HepG2 (cell line): Measurements from ENCODE around the gene NHSL1. TPM values are rescaled to one million over a fixed set of nuclear protein-coding genes. Genes with fewer than 3 reads are reported as not detected.

Experiments used
- MAFG ChIP-seq: sonication (generic); formaldehyde crosslinking; IDR thresholded peaks from 2 replicates; pipeline ENCODE4 v1.5.1; 2020; ENCODE audit warnings: mild to moderate bottlenecking, missing genetic modification reagents
- MEIS1 ChIP-seq: sonication (generic); formaldehyde crosslinking; IDR thresholded peaks from 2 replicates; pipeline ENCODE4 v1.9.0; 2021; ENCODE audit warnings: mild to moderate bottlenecking, missing genetic modification reagents, moderate library complexity, borderline replicate concordance
- MIXL1 ChIP-seq: IDR thresholded peaks from 2 replicates; pipeline ENCODE4 v1.6.1; 2016
- NONO ChIP-seq, 2 experiments: fragments of 450-650 bp in 1 of 2; sonication (generic) in 1 of 2; formaldehyde crosslinking in 1 of 2; IDR thresholded peaks in 1 of 2; conservative IDR thresholded peaks in 1 of 2; 2 replicates each; pipeline versions ENCODE4 v1.6.1 to v1.8.0; 2017 to 2022; ENCODE audit warnings: mild to moderate bottlenecking in 1 of 2, missing genetic modification reagents in 1 of 2, moderate library complexity in 1 of 2
- POGZ ChIP-seq: sonication (generic); formaldehyde crosslinking; IDR thresholded peaks from 2 replicates; pipeline ENCODE4 v1.4.0; 2020; ENCODE audit warnings: mild to moderate bottlenecking, missing genetic modification reagents
- POLR2A ChIP-seq, 2 experiments: IDR thresholded peaks; 2 replicates each; pipeline ENCODE4 v1.6.1; 2011; ENCODE audit warnings: low read depth in 2 of 2, low read length in 2 of 2, mild to moderate bottlenecking in 1 of 2, moderate library complexity in 1 of 2; ENCODE audit not compliant: insufficient read depth in 1 of 2
- RAD21 ChIP-seq: fragments of 450-650 bp; formaldehyde crosslinking; IDR thresholded peaks from 2 replicates; pipeline ENCODE4 v1.5.0; 2020; ENCODE audit warnings: mild to moderate bottlenecking
- RXRA ChIP-seq: sonication (generic); formaldehyde crosslinking; IDR thresholded peaks from 2 replicates; pipeline ENCODE4 v1.5.1; 2020; ENCODE audit warnings: missing genetic modification reagents
- SIX1 ChIP-seq: sonication (generic); formaldehyde crosslinking; IDR thresholded peaks from 2 replicates; pipeline ENCODE4 v1.4.0; 2020; ENCODE audit warnings: missing genetic modification reagents, borderline replicate concordance
- U2AF1 ChIP-seq: fragments of 200-400 bp; formaldehyde crosslinking; optimal IDR thresholded peaks from 2 replicates; pipeline ENCODE3; 2017; ENCODE audit warnings: mild to moderate bottlenecking, low read depth, low read length
- ZC3H4 ChIP-seq: sonication (generic); formaldehyde crosslinking; IDR thresholded peaks from 2 replicates; pipeline ENCODE4 v1.4.0; 2020; ENCODE audit warnings: missing genetic modification reagents, borderline replicate concordance
- polyA plus RNA-seq, 8 experiments: library from polyadenylated mRNA; depleted of rRNA in 3 of 8; stranded (reverse) in 7 of 8; unstranded in 1 of 8; fragments of >200 nt; fragmentation: Illumina TruSeq in 4 of 8; extraction: Trizol in 4 of 8; gene quantifications; 2 replicates each; pipeline versions ENCODE4 v1.2.1 to v1.2.3, GENCODE V29; 2011 to 2016; ENCODE audit warnings: low read depth in 4 of 8, missing spikeins in 1 of 8, mixed read lengths in 1 of 8; ENCODE audit not compliant: insufficient read depth in 1 of 8
- total RNA-seq, 5 experiments: library from RNA; depleted of rRNA; stranded (reverse); fragments of >200 nt; fragmentation: Illumina TruSeq; extraction: Trizol; gene quantifications; 2 replicates each; pipeline ENCODE4 v1.2.3, GENCODE V29; 2016; ENCODE audit warnings: low read depth in 1 of 5
- TF ChIP-seq, protein P1 (sequence below): IDR thresholded peaks from 2 replicates; pipeline ENCODE4 v1.6.1; 2016; ENCODE audit warnings: mild to moderate bottlenecking
- TF ChIP-seq, protein P2 (sequence below): sonication (generic); formaldehyde crosslinking; IDR thresholded peaks from 2 replicates; pipeline ENCODE4 v1.5.0; 2020; ENCODE audit warnings: missing genetic modification reagents, mild to moderate bottlenecking, borderline replicate concordance
- TF ChIP-seq, protein P3 (sequence below): sonication (generic); formaldehyde crosslinking; IDR thresholded peaks from one replicate; pipeline ENCODE4 v1.5.1; 2020; ENCODE audit warnings: mild to moderate bottlenecking, missing genetic modification reagents; ENCODE audit errors: not compliant biosample characterization

The NHSL1 gene
- total and polyA plus RNA-seq, 2 of the 13 experiments (the other 11 are each of a cell fraction or from before 2014, with no cell fraction given) = 24.9 to 53.6 TPM

DNA sequence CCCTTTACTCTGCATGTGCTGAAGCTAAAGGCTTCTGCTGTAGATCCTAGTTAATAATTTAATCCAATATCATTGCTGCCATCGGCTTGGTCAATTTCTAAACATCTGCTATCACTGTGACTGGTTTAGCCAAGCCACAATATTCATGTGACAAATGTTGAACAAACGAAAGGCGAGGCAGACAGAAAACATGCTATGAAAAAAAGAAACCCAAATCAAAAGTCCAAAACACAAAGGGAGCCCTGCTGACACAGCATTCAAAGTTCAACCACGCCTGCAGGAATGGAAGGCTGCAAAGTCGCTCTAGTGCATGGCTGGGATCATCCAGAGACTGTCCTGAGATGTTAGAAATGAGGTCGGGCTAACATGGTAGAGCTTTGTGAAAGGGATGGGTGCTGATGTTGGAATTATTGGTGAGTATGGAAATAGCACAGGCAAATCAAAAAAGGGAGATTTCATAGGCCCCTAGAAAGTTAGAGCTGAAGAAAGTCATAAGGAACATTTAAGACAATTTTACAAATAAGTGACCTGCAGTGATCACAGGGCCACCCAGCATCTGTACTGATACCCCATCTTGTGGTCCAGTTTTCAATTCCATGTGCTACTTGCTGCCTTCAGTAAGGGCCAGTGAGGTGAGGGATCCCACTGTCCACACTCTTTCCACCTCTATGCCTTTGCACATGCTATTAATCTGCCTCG is 8.8 kb upstream of the NHSL1 start (continued):
- TF ChIP-seq U2AF1 (no peak), POLR2A (IDR thresholded peaks at IDR 0.05; ENCODE audit: insufficient read depth in 1 of 2, low read depth in 2 of 2, low read length in 2 of 2) (0 out of 4 replicates have a peak, but pooled peaks of 1 of the 2 experiments have one; percentile 50), SIX1 (CRISPR knock-in tag) (peak; percentile 41; the same call in 1 of the 2 replicates), ZC3H4 (no peak), RAD21 (0 out of 2 replicates have a peak, but pooled peaks have one; percentile 26), NONO (IDR thresholded peaks at IDR 0.05) (no peak), NONO (CRISPR knock-in tag; conservative IDR thresholded peaks at IDR 0.05) (peak; percentile 60; the same call in 1 of the 2 replicates), MIXL1 (CRISPR knock-in tag) (0 out of 2 replicates have a peak, but pooled peaks have one; percentile 16), POGZ (peak; percentile 68), RXRA (no peak; the same call in 1 of the 2 replicates), MEIS1 (CRISPR knock-in tag) (no peak), MAFG (CRISPR knock-in tag) (peak; percentile 51; the same call in 1 of the 2 replicates)
- TF ChIP-seq, protein P1, sequence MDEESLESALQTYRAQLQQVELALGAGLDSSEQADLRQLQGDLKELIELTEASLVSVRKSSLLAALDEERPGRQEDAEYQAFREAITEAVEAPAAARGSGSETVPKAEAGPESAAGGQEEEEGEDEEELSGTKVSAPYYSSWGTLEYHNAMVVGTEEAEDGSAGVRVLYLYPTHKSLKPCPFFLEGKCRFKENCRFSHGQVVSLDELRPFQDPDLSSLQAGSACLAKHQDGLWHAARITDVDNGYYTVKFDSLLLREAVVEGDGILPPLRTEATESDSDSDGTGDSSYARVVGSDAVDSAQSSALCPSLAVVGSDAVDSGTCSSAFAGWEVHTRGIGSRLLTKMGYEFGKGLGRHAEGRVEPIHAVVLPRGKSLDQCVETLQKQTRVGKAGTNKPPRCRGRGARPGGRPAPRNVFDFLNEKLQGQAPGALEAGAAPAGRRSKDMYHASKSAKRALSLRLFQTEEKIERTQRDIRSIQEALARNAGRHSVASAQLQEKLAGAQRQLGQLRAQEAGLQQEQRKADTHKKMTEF = peak; percentile 39; the same call in 1 of the 2 replicates
- TF ChIP-seq, protein P2, sequence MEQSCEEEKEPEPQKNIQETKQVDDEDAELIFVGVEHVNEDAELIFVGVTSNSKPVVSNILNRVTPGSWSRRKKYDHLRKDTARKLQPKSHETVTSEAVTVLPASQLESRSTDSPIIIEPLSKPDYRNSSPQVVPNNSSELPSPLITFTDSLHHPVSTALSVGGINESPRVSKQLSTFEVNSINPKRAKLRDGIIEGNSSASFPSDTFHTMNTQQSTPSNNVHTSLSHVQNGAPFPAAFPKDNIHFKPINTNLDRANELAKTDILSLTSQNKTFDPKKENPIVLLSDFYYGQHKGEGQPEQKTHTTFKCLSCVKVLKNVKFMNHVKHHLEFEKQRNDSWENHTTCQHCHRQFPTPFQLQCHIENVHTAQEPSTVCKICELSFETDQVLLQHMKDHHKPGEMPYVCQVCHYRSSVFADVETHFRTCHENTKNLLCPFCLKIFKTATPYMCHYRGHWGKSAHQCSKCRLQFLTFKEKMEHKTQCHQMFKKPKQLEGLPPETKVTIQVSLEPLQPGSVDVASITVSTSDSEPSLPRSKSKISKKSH (CRISPR knock-in tag) = no peak
- TF ChIP-seq, protein P3, sequence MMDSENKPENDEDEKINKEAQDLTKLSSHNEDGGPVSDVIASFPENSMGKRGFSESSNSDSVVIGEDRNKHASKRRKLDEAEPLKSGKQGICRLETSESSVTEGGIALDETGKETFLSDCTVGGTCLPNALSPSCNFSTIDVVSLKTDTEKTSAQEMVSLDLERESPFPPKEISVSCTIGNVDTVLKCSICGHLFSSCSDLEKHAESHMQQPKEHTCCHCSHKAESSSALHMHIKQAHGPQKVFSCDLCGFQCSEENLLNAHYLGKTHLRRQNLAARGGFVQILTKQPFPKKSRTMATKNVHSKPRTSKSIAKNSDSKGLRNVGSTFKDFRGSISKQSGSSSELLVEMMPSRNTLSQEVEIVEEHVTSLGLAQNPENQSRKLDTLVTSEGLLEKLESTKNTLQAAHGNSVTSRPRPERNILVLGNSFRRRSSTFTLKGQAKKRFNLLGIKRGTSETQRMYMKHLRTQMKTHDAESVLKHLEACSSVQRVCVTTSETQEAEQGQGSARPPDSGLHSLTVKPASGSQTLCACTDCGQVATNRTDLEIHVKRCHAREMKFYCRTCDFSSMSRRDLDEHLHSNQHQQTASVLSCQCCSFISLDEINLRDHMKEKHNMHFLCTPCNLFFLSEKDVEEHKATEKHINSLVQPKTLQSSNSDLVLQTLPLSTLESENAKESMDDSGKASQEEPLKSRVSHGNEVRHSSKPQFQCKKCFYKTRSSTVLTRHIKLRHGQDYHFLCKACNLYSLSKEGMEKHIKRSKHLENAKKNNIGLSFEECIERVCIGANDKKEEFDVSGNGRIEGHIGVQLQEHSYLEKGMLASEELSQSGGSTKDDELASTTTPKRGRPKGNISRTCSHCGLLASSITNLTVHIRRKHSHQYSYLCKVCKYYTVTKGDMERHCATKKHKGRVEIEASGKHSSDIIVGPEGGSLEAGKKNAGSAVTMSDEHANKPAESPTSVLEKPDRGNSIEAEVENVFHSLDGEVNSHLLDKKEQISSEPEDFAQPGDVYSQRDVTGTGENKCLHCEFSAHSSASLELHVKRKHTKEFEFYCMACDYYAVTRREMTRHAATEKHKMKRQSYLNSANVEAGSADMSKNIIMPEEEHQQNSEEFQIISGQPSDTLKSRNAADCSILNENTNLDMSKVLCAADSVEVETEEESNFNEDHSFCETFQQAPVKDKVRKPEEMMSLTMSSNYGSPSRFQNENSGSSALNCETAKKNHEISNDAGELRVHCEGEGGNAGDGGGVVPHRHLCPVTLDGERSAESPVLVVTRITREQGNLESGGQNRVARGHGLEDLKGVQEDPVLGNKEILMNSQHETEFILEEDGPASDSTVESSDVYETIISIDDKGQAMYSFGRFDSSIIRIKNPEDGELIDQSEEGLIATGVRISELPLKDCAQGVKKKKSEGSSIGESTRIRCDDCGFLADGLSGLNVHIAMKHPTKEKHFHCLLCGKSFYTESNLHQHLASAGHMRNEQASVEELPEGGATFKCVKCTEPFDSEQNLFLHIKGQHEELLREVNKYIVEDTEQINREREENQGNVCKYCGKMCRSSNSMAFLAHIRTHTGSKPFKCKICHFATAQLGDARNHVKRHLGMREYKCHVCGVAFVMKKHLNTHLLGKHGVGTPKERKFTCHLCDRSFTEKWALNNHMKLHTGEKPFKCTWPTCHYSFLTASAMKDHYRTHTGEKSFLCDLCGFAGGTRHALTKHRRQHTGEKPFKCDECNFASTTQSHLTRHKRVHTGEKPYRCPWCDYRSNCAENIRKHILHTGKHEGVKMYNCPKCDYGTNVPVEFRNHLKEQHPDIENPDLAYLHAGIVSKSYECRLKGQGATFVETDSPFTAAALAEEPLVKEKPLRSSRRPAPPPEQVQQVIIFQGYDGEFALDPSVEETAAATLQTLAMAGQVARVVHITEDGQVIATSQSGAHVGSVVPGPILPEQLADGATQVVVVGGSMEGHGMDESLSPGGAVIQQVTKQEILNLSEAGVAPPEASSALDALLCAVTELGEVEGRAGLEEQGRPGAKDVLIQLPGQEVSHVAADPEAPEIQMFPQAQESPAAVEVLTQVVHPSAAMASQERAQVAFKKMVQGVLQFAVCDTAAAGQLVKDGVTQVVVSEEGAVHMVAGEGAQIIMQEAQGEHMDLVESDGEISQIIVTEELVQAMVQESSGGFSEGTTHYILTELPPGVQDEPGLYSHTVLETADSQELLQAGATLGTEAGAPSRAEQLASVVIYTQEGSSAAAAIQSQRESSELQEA (CRISPR knock-in tag) = no peak
